GM20000 (cell line): ENCODE data around the gene ANKRD29.

Experiments
- DNase-seq: peaks from one replicate; pipeline ENCODE4 v3.0.0; 2012; ENCODE audit warnings: low spot score
- TF ChIP-seq, protein P1 (sequence below): IDR thresholded peaks from 2 replicates; pipeline ENCODE4 v1.5.1; 2012; ENCODE audit warnings: mild to moderate bottlenecking, control low read depth; ENCODE audit errors: extremely low read depth, missing control alignments

Gene ANKRD29

DNA sequence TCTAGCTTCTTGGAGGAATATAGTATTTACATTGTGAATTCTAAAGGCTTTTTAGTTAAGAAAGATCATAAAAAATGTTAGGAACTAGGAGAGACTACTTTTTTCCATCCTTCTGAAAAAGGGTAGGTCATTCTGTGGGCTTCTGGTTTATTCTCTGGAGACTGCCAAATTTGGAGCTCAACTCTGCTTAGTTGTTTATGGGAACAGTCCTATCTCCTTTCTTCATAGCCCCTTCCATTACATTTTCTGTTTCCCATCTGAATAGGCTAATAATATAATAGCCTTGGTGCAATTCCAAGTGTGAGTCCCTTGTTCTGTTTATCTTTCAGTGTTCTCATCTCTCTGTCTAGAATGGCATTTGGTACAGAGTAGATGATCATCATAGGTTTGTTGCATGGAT, 42.1 kb upstream of the ANKRD29 start:
- TF ChIP-seq, protein P1, sequence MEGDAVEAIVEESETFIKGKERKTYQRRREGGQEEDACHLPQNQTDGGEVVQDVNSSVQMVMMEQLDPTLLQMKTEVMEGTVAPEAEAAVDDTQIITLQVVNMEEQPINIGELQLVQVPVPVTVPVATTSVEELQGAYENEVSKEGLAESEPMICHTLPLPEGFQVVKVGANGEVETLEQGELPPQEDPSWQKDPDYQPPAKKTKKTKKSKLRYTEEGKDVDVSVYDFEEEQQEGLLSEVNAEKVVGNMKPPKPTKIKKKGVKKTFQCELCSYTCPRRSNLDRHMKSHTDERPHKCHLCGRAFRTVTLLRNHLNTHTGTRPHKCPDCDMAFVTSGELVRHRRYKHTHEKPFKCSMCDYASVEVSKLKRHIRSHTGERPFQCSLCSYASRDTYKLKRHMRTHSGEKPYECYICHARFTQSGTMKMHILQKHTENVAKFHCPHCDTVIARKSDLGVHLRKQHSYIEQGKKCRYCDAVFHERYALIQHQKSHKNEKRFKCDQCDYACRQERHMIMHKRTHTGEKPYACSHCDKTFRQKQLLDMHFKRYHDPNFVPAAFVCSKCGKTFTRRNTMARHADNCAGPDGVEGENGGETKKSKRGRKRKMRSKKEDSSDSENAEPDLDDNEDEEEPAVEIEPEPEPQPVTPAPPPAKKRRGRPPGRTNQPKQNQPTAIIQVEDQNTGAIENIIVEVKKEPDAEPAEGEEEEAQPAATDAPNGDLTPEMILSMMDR: no peak
- no peak for DNase-seq

DNA sequence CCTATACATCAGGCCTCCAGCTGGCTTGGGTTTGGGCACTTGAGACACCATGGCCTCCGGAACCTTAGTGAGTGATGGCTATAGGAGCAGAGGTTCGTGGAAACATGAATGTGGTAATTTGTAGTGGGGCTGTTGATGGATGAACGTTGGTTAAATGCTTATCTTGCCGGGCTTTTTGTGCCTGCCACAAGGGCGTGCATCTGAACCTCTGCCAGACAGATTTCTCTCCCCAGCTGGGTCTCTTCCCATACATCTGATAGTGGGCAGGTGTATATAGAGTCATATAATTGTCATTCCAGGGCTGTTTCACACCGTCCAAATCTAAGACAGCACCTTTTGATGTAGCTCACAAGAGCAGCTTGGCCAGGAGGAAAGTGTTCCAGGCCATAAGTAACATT, 41.3 kb upstream of the ANKRD29 start:
- TF ChIP-seq, protein P1: no peak

DNA sequence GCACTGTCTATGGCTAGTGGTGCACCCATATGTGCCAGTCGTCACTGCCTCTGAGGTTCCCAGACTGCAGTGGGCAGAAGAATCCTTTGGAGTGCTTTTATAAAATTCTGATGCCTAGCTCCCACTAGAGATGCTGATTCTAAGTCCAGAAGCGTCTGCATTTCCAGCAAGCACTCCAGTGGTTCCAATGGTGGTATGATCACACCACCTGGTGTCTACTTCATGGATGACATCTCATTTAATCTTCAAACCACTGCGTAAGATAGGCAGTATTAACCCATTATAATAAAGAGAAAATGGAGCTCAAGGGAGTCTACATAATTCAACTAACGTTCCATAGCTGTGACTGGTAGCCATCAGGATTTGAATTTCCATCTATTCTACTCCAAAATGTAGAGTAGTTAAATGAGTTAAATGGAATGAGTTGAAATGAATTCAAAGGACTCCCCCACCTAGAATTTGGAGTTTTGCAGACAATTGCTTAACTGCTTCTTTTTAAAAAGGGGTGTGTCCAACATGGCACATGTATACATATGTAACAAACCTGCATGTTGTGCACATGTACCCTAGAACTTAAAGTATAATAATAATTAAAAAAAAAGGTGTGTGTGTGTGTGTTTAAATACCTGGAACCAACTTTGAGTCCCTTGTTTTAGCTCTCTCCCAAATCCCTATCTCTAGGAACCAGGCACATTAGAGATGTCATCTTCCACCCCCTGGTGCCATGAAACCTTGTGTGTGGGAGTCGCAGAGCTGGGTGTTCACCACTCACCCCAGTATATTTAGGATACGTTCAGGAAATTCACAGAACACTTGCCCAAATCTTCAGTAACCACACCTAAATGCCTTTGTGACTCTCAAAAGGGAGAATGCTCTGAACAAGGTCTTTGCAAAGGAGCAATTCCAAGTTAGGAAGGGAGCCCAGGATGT, 40.6 kb upstream of the ANKRD29 start:
- TF ChIP-seq, protein P1: peak; percentile 12
- peak; percentile 44 for DNase-seq

More for the DNA sequence above, 41.3 kb upstream of the ANKRD29 start:
- no peak for DNase-seq

DNA sequence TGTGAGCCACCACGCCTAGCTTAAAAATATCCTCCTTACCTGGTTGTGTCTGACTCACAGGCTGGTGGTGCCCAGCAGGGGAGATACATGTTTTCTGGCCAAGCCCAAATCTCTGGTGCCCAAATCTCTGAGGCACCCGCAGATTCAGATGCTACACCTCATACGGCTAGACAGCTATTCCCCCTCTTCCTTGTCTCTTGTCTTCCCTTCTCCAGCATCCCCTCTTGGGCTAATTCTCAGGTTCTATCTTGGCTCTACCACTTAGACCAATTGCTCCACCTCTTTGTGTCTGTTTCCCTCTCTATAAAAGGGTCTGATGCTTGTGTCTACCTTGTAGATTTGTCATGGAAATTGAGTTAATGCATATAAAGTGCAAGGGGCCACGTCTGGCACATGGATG, 39.9 kb upstream of the ANKRD29 start:
- no peak for DNase-seq
- TF ChIP-seq, protein P1: no peak

DNA sequence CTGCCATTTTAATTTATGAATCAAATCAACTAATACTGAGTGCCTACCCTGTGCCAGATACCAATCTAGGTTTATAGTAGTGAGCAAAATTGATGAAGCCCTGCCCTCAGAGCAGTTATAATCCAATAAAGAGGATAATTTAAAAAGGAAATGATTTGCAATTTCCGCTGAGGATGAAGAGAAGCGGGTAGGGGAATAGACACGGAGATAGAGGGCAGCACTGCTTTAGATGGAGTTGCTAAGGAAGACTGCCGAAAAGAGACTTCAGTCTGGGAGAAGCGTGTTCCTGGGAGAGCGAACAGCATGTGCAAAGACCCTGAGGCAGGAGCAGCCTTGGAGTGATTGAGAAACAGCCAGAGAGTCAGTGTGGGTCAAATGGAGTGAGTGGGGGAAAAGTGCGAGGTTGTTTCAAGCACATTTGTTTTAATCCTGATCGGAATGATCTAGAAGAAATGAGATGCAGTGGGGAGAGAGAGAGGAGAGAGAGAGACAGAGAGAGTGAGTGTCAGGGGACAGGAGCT, 38.9 kb upstream of the ANKRD29 start:
- no peak for DNase-seq
- TF ChIP-seq, protein P1: no peak

DNA sequence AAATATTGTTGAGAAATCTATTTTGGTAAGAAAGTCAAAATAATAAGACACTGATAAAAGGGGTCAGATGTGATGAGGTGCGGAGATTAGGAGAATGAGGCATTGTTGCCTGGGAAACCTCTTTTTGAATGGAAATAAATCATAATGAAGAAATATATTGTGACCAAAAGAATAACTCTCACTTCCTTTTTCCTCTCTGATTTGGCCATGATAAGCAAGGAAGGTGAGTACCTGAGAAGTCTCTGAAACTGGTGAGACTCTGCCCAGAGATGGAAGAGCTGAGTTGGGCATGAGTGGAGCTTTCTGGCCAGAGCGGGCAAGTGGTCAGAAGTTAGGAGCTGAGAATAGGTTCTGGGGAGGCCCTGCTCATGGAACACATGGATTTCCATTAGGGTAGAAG, 38.3 kb upstream of the ANKRD29 start:
- TF ChIP-seq, protein P1: no peak
- no peak for DNase-seq

DNA sequence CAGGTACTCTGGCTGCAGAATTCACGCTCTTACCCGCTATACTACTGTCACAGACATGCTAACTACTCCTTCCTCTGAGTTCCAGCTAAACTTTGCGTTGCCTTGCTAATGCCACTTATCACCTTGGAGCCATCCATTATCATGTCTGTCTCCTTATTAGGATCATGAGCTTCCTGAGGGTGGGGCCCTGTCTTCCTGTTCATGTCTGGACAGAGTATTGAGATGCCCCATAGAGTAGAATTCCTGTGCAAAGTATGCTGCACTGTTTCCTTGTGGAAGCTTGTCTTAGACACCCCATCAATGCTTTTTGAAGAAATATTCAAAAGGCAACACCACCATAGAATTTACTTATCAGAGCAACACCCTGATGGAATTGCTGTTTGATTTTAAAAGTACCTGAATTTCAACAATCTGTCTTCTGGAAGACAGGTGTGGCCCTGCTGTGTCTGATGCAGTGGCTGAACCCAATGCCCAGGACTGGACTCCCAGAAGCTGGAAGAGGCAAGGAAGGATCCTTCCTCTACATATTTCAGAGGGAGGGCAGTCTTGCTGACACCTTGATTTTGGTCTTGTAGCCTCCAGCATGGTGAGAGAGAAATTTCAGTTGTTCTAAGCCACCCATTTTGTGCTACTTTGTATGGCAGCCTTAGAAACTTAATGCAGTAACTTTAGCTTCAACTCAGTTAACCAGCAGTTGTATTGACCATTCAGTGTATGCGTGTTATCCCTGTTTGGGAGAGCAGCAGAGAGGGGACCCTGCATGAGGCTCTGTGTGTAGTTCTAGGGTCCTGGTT, 32.1 kb upstream of the ANKRD29 start:
- no peak for DNase-seq
- TF ChIP-seq, protein P1: no peak
